Activated CD4-positive, alpha-beta T cell treated with anti-CD3 and anti-CD28 coated beads, Interleukin-2, amount 50 U/mL, for 4 hours (primary cell): ENCODE results near the gene RCAN1.
"Not testable (repeated sequence)": the region's sequence is repeated elsewhere in the genome, so short reads cannot be mapped to it uniquely, and the experiment has no call there.

Source experiments
- DNase-seq, 2 experiments: peaks; one replicate each; pipeline ENCODE4 v3.0.0-alpha.2; 2020

The RCAN1 gene

DNA sequence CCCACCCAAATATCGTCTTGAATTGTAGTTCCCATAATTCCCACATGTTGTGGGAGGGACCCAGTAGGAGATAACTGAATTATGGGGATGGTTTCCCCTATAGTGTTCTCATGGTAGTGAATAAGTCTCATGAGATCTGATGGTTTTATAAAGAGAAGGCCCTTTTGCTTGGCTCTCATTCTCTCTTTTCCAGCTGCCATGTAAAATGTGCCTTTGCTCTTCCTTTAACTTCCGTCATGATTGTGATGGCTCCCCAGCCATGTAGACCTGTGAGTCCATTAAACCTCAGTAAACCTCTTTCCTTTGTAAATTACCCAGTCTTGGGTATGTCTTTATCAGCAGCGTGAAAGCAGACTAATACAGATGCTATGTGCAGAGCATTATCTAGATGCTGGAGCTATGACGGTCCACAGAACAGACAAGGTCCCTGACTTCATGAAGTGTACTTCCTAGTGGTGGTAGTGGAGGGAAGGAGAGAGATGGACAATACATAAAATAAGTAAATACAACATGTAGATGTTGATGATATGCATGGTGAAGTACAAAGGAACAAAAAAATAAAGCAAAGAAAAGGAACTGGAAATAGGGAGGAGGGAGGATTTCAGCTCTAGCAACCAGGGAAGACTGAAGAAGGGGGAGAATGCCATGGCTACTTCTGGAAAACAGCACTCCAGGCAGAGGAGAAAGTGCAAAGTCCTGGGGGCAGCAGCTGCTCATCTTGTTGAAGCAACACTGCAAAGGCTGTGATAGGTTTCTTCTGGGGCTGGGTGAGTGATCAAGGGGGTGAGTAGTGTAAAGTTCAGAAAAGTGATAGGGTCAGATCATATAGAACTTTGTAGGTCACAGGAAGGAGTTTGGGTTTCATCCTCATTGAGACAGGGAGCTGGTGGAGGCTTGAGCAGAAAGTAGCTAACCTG lies 6.8 kb upstream of the RCAN1 start:
- DNase-seq, result no peak

DNA sequence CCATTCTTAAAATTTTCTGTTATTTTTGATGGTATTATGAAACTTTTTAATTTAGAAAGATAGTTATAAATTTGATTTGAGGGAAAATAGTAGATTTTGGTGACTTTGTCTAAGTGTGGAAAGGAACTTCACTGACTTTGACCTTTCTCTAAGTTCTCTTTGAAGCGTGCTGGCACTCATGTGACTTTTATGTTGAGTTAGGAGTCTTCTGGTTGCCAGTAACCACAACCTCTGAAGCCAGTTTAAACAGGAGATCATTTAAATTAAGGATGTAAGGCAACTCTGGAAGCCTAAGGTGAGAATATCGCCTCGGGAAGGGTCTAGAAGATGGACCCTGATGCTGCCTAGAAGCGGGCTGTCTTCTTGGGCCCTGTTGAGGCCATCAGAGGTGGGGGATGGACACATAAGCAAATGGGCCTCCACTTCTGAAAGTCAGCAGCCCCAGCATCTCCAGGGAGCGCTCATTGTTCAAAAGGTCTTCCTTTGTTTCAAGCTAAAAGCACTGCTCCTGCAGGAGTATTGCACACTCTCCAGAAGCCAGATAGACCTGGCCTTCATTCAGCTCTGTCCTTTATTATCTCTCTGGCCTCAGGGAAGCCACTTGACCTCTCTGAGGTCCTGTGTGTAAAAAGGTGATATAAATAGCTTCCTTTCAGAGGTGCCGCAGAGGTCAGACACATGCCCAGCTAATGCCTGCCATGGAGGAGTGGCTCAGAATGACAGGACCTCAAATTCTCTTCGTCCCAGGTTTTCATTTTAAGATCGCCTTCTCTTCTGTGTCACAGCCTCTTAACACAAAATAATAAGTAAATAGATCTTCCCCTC lies 5.1 kb upstream of the RCAN1 start:
- no peak for DNase-seq

- DNase-seq, result no peak
Observed at GRCh38 chr21:34618941-34619340, 4.0 kb upstream of the RCAN1 start.

- DNase-seq, result no peak
Observed at GRCh38 chr21:34617753-34618339, 2.9 kb upstream of the RCAN1 start.

DNA sequence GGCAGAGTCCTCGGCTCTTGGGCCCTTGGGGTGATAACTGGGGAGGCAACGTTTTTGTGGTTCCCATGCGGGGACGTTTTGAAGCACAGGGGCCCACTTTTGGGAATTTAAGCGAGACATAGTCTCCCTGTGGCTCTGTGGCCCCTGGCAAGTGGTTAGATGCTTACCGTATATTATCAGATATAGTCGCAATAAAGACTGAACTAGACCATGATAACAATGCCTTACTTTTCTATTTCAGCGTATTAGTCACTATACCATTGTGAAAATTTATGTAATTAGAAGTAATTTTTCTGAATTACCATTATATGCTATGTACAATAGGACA lies 538 bp upstream of the RCAN1 start:
- DNase-seq, result no peak

- DNase-seq, result peak in 1 of 2 experiments; percentile 13
Observed at GRCh38 chr21:34613679-34614627, 960 bp downstream of the RCAN1 start.

DNA sequence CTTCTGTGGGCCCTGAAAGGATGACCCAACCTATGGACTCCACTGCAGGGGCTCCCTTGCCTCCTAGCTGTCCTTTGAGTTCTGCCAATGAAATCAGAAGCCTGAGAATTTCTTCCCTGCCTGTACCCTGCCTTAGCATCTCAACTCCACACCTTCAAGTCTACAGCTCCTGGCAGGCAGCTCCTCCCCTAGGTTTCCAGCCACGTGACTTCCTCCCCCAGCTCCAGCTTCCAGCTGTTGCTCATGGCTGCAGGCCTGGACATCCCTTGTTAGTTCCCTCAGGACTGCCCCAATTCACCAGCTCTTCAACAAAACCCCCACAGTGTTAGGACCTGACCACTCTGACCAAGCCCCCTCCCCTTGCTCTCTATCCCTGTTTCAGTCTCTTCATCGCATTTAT lies 2.4 kb downstream of the RCAN1 start:
- DNase-seq, result no peak

DNA sequence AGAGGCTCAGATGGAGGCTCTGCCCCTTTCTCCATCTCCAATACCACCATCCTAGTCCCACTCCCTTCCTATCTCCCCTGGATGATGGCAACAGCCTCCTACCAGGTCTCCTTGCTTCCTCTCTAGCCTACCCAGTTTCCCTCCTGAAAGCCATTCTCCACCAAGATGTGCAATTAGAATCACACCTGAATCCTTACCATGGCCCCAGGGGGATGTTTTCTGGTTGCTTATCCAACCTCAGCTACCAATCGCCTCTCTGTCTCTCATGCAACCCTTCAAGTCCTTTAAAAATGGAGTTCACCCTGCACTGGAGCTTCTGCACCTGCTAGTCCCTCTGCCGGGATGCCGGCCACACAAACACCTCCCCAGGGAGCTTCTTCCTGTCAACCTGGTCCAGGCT lies 2.9 kb downstream of the RCAN1 start:
- DNase-seq, result no peak

- DNase-seq, result no peak
Observed at GRCh38 chr21:34611528-34611927, 3.4 kb downstream of the RCAN1 start.

DNA sequence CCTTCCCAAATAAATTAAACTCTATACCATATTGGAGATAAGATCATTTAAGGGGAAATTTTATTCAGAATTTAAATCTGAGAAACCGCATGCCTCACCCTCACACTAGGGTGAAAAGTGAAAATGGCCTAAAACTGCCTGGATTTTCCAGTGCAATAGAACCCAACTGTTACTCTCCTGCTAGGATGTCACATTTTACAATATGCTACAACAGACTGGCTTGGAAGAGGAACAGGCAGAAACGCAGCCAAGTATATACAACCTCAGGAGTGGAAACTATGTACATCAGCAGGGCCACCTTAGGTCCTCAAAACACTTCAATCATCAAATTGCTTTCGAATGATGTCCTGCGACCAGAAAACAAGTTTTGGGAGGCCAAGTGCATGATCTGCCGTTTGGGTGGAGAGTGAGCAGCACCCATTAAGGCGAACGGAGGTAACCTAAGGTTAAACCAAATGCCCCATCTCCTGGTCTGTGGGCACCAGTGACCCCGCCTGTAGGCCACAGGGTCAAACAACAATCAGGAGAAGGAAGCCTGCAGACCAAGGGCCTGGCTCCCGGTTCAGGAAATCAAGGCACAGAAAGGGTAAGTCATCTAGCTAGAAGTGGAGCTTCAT lies 4.9 kb downstream of the RCAN1 start:
- no peak for DNase-seq

DNA sequence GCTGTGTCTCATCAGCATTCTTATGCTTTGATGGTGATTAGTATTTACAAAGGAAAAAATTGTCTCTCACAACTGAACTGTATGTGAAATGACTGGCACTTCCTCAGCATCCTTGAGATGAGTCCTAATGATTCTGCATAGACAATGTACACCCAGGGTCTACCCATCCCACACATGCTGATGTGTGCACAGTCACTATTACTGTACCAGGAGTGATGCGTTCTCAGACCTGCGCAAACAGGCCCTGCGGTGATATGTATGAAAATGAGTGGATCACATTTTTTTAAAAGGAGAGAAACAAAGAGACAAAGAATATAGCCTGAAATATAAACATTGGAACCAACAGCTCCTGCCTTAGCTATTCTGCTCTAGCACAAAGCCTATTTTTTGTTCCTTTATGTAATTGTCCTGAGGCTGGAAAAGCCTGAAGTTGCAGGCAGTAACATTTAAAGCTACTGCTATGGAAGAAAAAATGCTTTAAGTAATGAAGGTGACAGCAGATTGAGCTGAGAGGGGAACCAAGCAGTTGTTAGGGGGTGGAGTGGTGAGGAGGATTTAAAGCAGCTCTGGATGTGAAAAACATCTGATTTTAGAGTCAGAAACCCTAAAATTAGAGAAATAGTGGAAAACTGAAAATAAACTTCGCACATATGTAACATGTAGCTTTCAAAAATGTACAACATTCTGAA lies 5.5 kb downstream of the RCAN1 start:
- no peak for DNase-seq

DNA sequence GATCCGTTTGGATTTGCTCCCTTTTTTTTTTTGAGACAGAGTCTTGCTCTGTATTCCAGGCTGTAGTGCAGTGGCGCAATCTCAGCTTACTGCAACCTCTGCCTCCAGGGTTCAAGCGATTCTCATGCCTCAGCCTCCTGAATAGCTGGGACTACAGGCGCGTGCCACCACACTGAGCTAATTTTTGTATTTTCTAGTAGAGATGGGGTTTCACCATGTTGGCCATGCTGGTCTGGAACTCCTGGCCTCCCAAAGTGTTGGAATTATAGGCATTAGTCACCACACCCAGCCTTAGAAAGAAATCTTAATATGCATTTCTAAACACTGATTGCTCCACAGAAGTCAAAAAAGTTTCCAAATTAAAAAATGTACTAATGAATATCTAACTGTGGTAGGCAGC lies 7.5 kb downstream of the RCAN1 start:
- not testable (repeated sequence) for DNase-seq

DNA sequence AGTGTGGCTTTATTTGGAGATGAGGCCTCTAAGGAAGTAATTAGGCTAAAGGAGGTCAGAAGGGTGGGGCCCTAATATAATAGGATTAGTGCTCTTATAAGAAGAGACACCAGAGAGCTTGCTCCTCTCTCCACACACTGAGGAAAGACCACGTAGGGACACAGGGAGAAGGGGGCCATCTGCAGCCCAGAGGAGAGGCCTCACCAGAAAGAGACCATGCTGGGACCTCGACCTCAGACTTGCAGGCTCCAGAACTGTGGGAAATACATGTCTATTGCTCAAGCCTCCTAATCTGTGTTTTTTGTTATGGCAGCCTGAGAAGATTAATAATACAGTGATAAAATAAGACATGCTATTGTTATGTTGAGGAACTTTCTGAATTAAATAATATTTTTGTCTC lies 8.3 kb downstream of the RCAN1 start:
- DNase-seq, result no peak

GRCh38 chr21:34606051-34606450 lies 8.9 kb downstream of the RCAN1 start:
- no peak for DNase-seq

- DNase-seq, result not testable (repeated sequence)
Observed at GRCh38 chr21:34604956-34605355, 10.0 kb downstream of the RCAN1 start.

DNA sequence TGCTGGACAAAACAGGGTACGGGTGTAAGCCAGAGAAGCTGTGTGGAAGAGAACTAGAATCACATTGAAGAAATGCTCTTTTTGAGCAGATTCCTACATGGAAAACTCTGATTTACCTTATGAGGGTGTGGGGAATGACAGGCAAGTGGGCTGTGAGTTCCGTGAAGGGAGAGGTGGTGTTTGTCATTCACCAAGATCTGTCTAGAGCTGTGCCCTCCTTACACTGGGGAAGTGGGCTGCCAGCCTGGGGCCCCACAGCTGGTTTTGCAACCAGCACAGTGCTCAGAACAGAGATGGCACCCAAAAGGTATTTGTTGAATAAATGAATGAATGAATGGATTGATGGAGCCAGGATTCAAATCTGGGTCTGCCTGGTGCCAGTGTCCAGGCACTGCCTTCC lies 10.4 kb downstream of the RCAN1 start:
- no peak for DNase-seq

DNA sequence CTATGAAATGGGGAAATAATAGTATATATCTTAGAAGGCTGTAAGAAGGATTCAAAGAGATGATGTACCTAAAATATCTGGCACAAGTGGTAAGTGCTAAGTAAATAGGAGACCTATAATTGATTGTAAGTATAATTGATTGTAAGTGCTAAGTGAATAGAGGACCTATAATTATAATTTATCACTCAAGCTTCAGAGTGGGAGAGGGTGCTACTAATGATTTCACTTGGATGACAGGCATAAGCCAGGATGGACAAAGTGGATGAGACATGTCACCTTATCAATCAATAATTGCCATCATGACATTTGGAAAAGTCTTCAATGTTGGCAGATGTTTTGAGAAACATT lies 11.2 kb downstream of the RCAN1 start:
- DNase-seq, result no peak

- DNase-seq, result peak; percentile 46 to 51
Observed at GRCh38 chr21:34603002-34603709, 11.8 kb downstream of the RCAN1 start.

DNA sequence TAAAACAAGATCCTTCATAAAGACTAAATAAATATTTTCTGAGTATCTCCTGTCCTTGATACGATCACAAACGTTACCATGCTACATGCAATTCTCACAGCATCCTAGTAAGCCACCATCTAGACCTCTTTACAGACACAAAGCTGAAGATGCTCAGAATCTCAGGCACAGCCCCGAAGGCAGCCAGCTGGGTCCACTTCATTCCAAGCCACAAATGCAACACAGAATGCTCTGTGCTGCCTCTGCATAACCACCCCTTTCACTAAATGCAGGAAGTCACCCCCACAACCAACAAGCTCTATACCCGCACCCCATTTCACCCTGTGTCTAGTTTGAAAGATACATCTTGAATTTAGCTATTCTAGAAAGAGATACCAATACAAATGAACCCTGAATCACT lies 12.9 kb downstream of the RCAN1 start:
- DNase-seq, result no peak

- DNase-seq, result no peak
Observed at GRCh38 chr21:34599534-34600101, 15.3 kb downstream of the RCAN1 start.
